GM12878 (cell line): ENCODE results near the gene JUN. TPM values are rescaled to one million over a fixed set of nuclear protein-coding genes. Genes with fewer than 3 reads are reported as not detected.

ENCODE experiments used
- ATAC-seq: fragments of 200-7000 bp; cut with Tn5 transposase; 3 replicates; pipeline ENCODE4 v1.9.1; 2020; ENCODE audit warnings: mild to moderate bottlenecking, moderate library complexity
- BruUV-seq: library from RNA; stranded (reverse); fragments of 400-500 nt; replicated peaks from 2 replicates; lab custom pipeline; 2021; lab: Mats Ljungman, UMichigan
- CTCF ChIA-PET: fragments of 300-600 bp; sonication (Branson Sonifier 250); formaldehyde crosslinking; extraction: SDS; loops from one replicate; lab custom pipeline; 2021; ENCODE audit warnings: inconsistent platforms; lab: Yijun Ruan, JAX
- POLR2A ChIA-PET: fragments of 350-600 bp; formaldehyde crosslinking; extraction: SDS; loops from one replicate; lab custom pipeline; 2021; ENCODE audit warnings: inconsistent platforms; lab: Charles Lee
- RAD21 ChIA-PET: fragments of 300-600 bp; sonication (Branson Sonifier 250); formaldehyde crosslinking; loops from one replicate; lab custom pipeline; 2023; ENCODE audit warnings: antibody characterized with exemption; ENCODE audit not compliant: unreplicated experiment; lab: Charles Lee
- SMC1A ChIA-PET: fragments of 300-600 bp; sonication (Branson Sonifier 250); formaldehyde crosslinking; loops from one replicate; lab custom pipeline; 2023; ENCODE audit not compliant: unreplicated experiment, uncharacterized antibody; lab: Charles Lee
- DNase-seq: peaks from one replicate; pipeline ENCODE4 v3.0.0-alpha.2; 2011; ENCODE audit warnings: low read depth, low spot score
- FAIRE-seq: peaks from 3 replicates; lab custom pipeline; 2011; peaks lifted over from hg19 to GRCh38; lab: Jason Lieb, UNC
- H2AFZ ChIP-seq: 2 replicates; pipeline ENCODE4 v1.6.0; 2011; ENCODE audit warnings: low read depth, low read length, control low read depth; ENCODE audit not compliant: control insufficient read depth
- H3K27ac ChIP-seq: 2 replicates; pipeline ENCODE4 v1.5.1; 2011; ENCODE audit warnings: control low read depth; ENCODE audit not compliant: control insufficient read depth, insufficient read depth
- H3K27me3 ChIP-seq, 2 experiments: replicated peaks in 1 of 2; 2 replicates each; pipeline versions ENCODE4 v1.6.0 to v1.6.1; 2011; ENCODE audit warnings: low read length in 1 of 2; ENCODE audit not compliant: control insufficient read depth in 2 of 2, insufficient read depth in 2 of 2
- H3K36me3 ChIP-seq, 2 experiments: 2 replicates each; pipeline ENCODE4 v1.5.1; 2011; ENCODE audit warnings: low read length in 1 of 2; ENCODE audit not compliant: control insufficient read depth in 2 of 2, insufficient read depth in 2 of 2
- H3K4me1 ChIP-seq: 2 replicates; pipeline ENCODE4 v1.6.1; 2011; ENCODE audit warnings: mild to moderate bottlenecking, low read length, moderate library complexity, mixed read lengths; ENCODE audit not compliant: control insufficient read depth, insufficient read depth
- H3K4me2 ChIP-seq: 2 replicates; pipeline ENCODE4 v1.6.0; 2011; ENCODE audit warnings: control low read depth; ENCODE audit not compliant: control insufficient read depth, insufficient read depth
- H3K4me3 ChIP-seq: fragments of 200-600 bp; sonication (generic); 2 replicates; pipeline ENCODE4 v1.5.1; 2016
- H3K79me2 ChIP-seq: 2 replicates; pipeline ENCODE4 v1.6.0; 2011; ENCODE audit warnings: low read length; ENCODE audit not compliant: control insufficient read depth, insufficient read depth
- H3K9ac ChIP-seq: 2 replicates; pipeline ENCODE4 v1.8.0; 2011; ENCODE audit warnings: low read length, control low read depth, mixed read lengths; ENCODE audit not compliant: control insufficient read depth, insufficient read depth
- H3K9me3 ChIP-seq: replicated peaks from 3 replicates; pipeline ENCODE4 v1.5.1; 2011; ENCODE audit warnings: mild to moderate bottlenecking, low read length; ENCODE audit not compliant: control insufficient read depth, insufficient read depth
- H4K20me1 ChIP-seq: 2 replicates; pipeline ENCODE4 v1.6.0; 2011; ENCODE audit not compliant: control insufficient read depth, insufficient read depth
- ATF3 ChIP-seq: IDR thresholded peaks from 2 replicates; pipeline ENCODE4 v1.6.1; 2011; ENCODE audit warnings: low read depth, mild to moderate bottlenecking, low read length, moderate library complexity, borderline replicate concordance; ENCODE audit errors: extremely low read depth
- BACH1 ChIP-seq: fragments of 450-650 bp; IDR thresholded peaks from 2 replicates; pipeline ENCODE4 v1.6.1; 2017; ENCODE audit warnings: mild to moderate bottlenecking, borderline replicate concordance
- CBFB ChIP-seq: IDR thresholded peaks from 2 replicates; pipeline ENCODE4 v1.6.1; 2016; ENCODE audit warnings: antibody characterized with exemption, low read depth
- CBX3 ChIP-seq: fragments of 200-600 bp; sonication (generic); IDR thresholded peaks from 2 replicates; pipeline ENCODE4 v1.6.1; 2016; ENCODE audit warnings: low read depth, borderline replicate concordance
- CHD1 ChIP-seq: IDR thresholded peaks from 2 replicates; pipeline ENCODE4 v1.6.1; 2012; ENCODE audit warnings: low read depth, low read length, improper control_type of control experiment
- DPF2 ChIP-seq: fragments of 450-650 bp; IDR thresholded peaks from 2 replicates; pipeline ENCODE4 v1.6.1; 2017; ENCODE audit warnings: mild to moderate bottlenecking
- EGR1 ChIP-seq, 2 experiments: IDR thresholded peaks; 1 replicate in 1 of 2; 2 replicates in 1 of 2; pipeline ENCODE4 v1.6.1; 2011 to 2012; ENCODE audit warnings: low read depth in 2 of 2, low read length in 2 of 2, borderline replicate concordance in 1 of 2, mild to moderate bottlenecking in 1 of 2, moderate library complexity in 1 of 2
- HDAC6 ChIP-seq: fragments of 200-600 bp; sonication (generic); IDR thresholded peaks from one replicate; pipeline ENCODE4 v1.8.0; 2017; ENCODE audit warnings: antibody characterized with exemption; ENCODE audit not compliant: unreplicated experiment
- MLLT1 ChIP-seq: fragments of 450-650 bp; IDR thresholded peaks from 2 replicates; pipeline ENCODE4 v1.6.1; 2016; ENCODE audit warnings: mild to moderate bottlenecking
- MTA2 ChIP-seq: fragments of 450-650 bp; IDR thresholded peaks from 2 replicates; pipeline ENCODE4 v1.6.1; 2016; ENCODE audit warnings: low read depth, mild to moderate bottlenecking, moderate library complexity
- NFIC ChIP-seq: IDR thresholded peaks from 2 replicates; pipeline ENCODE4 v1.6.1; 2012; ENCODE audit warnings: low read depth, mild to moderate bottlenecking, inconsistent platforms, low read length, moderate library complexity
- NFYB ChIP-seq: IDR thresholded peaks from 2 replicates; pipeline ENCODE4 v1.6.1; 2011; ENCODE audit warnings: low read depth, mild to moderate bottlenecking, low read length, improper control_type of control experiment, moderate library complexity; ENCODE audit not compliant: insufficient read depth
- PRDM15 ChIP-seq: fragments of 450-650 bp; formaldehyde crosslinking; IDR thresholded peaks from 2 replicates; pipeline ENCODE4 v1.4.0; 2020; ENCODE audit warnings: mild to moderate bottlenecking, moderate library complexity
- RBBP5 ChIP-seq: fragments of 200-600 bp; sonication (generic); conservative IDR thresholded peaks from 2 replicates; pipeline ENCODE4 v1.6.1; 2016
- RCOR1 ChIP-seq: conservative IDR thresholded peaks from 2 replicates; pipeline ENCODE4 v1.6.1; 2012; ENCODE audit warnings: low read depth, low read length, improper control_type of control experiment
- WGBS: methylation state at CpG from one replicate; pipeline ENCODE4 v1.1.6; 2016; ENCODE audit warnings: low lambda C conversion rate; ENCODE audit not compliant: insufficient replicate concordance, insufficient coverage; ENCODE audit errors: missing lambda C conversion rate; 5-methylcytosine and 5-hydroxymethylcytosine counted together
- in situ Hi-C: fragments of 300-500 bp; cut with MboI; formaldehyde crosslinking; loops from 9 replicates; pipeline ENCODE4 v1.14.3; 2018; ENCODE audit warnings: mixed read lengths
- intact Hi-C: fragments of 100-400 bp; cut with micrococcal nuclease; formaldehyde crosslinking; loops from one replicate; pipeline ENCODE4 v1.14.2; 2022; ENCODE audit not compliant: unreplicated experiment
- polyA plus RNA-seq, 11 experiments: library from polyadenylated mRNA; depleted of rRNA in 4 of 11; unstranded in 6 of 11; stranded (reverse) in 5 of 11; fragments of >200 nt; fragmentation: Nextera tagmentation in 4 of 11; fragmentation: Illumina TruSeq in 1 of 11; extraction: Ambion mirVana in 4 of 11; extraction: Trizol in 1 of 11; gene quantifications; 1 replicate in 1 of 11; 2 replicates in 10 of 11; pipeline versions ENCODE4 v1.2.1 to v1.2.3, GENCODE V29; 2011 to 2016; ENCODE audit warnings: inconsistent platforms in 2 of 11, missing spikeins in 2 of 11, low read depth in 1 of 11
- total RNA-seq, 4 experiments: library from RNA; depleted of rRNA in 3 of 4; stranded (reverse); fragments of >200 nt in 3 of 4; fragmentation: Illumina TruSeq in 1 of 4; extraction: Trizol in 1 of 4; gene quantifications; 2 replicates each; pipeline versions ENCODE4 v1.2.1 to v1.2.3, GENCODE V29; 2013 to 2021
- TF ChIP-seq, protein P1 (sequence below): fragments of 450-650 bp; IDR thresholded peaks from 2 replicates; pipeline ENCODE4 v1.6.1; 2018; ENCODE audit warnings: borderline replicate concordance, mild to moderate bottlenecking; ENCODE audit not compliant: partially characterized antibody

JUN gene
- total and polyA plus RNA-seq, 10 of the 15 experiments (the other 5 are each of a cell fraction or from before 2014, with no cell fraction given) = 0.18 to 8.4 (median 2.8) TPM

GRCh38 chr1:58768191-58768731 lies 15.6 kb downstream of the JUN start:
- RAD21 ChIA-PET = interaction anchor here (0.6 kb wide), 1 partner anchor 931 kb away, joined by 3 read pairs; no protein-coding TSS in a partner anchor
- Histone ChIP-seq H3K4me3 (no peak overlapping the region), H3K36me3 (no peaks in the 10 kb centered on the region), H4K20me1 (no peaks in the 10 kb centered on the region; the same call in 1 of the 2 replicates), H2AFZ (no peak overlapping the region), H3K79me2 (no peaks in the 10 kb centered on the region), H3K9ac (no peak overlapping the region), H3K4me1 (peaks cover 3% of the 10 kb centered on the region), H3K27me3 (peaks cover 0 to 3% of the 10 kb centered on the region in 2 experiments; a peak in 2 of 4 replicates), H3K27ac (no peak overlapping the region), H3K4me2 (no peak overlapping the region), H3K9me3 (no peaks in the 10 kb centered on the region; the same call in 2 of the 3 replicates)
- FAIRE-seq = no peak
- in situ Hi-C loops = no loop called here
- CTCF ChIA-PET = interaction anchor here (0.7 to 1.7 kb wide), 9 partner anchors 8 to 991 kb away, joined by 3 to 10 read pairs (median 4); no protein-coding TSS in a partner anchor
- DNase-seq = no peak
- 86% methylated on average over 5 of the region's 5 CpGs for whole genome bisulfite sequencing
- POLR2A ChIA-PET = no interaction called here
- SMC1A ChIA-PET = interaction anchor here (1.0 to 1.7 kb wide), 5 partner anchors 10 to 931 kb away, joined by 3 to 7 read pairs (median 4); no protein-coding TSS in a partner anchor
- no TSS peak for BruUV-seq
- intact Hi-C loops = no loop called here
- no peak for ATAC-seq
- no peak for TF ChIP-seq NFYB
- TF ChIP-seq RBBP5 = no peak
- no peak for TF ChIP-seq CHD1
- no peak for TF ChIP-seq MLLT1
- TF ChIP-seq CBFB = no peak
- no peak for TF ChIP-seq HDAC6
- TF ChIP-seq ATF3 = no peak
- TF ChIP-seq EGR1 (IDR thresholded peaks at IDR 0.05; ENCODE audit: borderline replicate concordance in 1 of 2, low read depth in 2 of 2, low read length in 2 of 2) = no peak
- no peak for TF ChIP-seq NFIC
- TF ChIP-seq RCOR1 = no peak
- TF ChIP-seq MTA2 = no peak
- no peak for TF ChIP-seq DPF2
- no peak for TF ChIP-seq CBX3
- TF ChIP-seq, protein P1, sequence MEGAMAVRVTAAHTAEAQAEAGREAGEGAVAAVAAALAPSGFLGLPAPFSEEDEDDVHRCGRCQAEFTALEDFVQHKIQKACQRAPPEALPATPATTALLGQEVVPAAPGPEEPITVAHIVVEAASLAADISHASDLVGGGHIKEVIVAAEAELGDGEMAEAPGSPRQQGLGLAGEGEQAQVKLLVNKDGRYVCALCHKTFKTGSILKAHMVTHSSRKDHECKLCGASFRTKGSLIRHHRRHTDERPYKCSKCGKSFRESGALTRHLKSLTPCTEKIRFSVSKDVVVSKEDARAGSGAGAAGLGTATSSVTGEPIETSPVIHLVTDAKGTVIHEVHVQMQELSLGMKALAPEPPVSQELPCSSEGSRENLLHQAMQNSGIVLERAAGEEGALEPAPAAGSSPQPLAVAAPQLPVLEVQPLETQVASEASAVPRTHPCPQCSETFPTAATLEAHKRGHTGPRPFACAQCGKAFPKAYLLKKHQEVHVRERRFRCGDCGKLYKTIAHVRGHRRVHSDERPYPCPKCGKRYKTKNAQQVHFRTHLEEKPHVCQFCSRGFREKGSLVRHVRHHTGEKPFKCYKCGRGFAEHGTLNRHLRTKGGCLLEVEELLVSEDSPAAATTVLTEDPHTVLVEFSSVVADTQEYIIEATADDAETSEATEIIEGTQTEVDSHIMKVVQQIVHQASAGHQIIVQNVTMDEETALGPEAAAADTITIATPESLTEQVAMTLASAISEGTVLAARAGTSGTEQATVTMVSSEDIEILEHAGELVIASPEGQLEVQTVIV = no peak
- TF ChIP-seq BACH1 = no peak
- no peak for TF ChIP-seq PRDM15 (CRISPR knock-in tag)
